ENCODE measurements around the gene KCTD15.

The KCTD15 gene

GRCh38 chr19:33759356-33759755 lies 37.3 kb upstream of the KCTD15 start:
- no peak for DNase-seq (ENCODE audit: low spot score)
- no peak for TF ChIP-seq CTCF (IDR thresholded peaks at IDR 0.05; ENCODE audit: extremely low read depth, missing control alignments)

DNA sequence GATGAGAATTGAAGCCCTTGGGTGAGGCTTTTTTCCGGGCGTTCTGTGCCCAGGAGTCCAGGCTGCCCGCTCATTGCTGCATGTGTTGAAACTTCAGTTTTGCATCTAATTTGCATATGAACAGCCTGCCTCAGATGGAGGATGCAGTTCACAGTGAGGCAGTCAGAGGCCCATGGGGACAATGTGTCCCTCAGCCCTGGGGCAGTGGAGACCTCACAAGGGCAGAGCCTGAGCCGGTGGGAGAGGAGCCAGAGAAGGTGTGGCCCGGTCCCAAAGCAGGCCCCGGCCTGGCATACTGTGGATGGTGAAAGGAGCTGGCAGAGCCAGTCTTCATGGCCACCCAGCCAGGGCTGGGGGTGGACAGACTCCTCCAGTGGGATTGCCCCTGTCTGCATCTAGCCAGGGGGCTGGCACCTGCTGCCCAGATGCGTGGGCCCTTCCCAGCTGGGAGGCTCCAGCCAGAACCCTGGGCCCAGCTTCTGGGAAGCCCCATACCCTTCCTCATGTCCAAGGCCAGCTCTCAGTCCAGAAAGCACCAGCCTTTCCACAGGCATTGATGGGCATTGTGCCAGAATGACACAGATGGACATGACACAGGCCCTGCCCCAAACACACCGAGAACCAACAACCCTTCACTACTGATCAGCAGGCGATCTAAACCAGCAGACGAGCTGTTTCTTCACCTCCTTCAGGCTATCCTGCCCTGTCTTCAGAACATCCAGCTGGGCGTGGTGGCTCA lies 32.9 kb upstream of the KCTD15 start:
- TF ChIP-seq CTCF (IDR thresholded peaks at IDR 0.05; ENCODE audit: extremely low read depth, missing control alignments), result no peak

GRCh38 chr19:33766623-33767022 lies 30.0 kb upstream of the KCTD15 start:
- TF ChIP-seq CTCF (IDR thresholded peaks at IDR 0.05; ENCODE audit: extremely low read depth, missing control alignments), result no peak

More for the DNA sequence above, 32.9 kb upstream of the KCTD15 start:
- no peak for DNase-seq (ENCODE audit: low spot score)

DNA sequence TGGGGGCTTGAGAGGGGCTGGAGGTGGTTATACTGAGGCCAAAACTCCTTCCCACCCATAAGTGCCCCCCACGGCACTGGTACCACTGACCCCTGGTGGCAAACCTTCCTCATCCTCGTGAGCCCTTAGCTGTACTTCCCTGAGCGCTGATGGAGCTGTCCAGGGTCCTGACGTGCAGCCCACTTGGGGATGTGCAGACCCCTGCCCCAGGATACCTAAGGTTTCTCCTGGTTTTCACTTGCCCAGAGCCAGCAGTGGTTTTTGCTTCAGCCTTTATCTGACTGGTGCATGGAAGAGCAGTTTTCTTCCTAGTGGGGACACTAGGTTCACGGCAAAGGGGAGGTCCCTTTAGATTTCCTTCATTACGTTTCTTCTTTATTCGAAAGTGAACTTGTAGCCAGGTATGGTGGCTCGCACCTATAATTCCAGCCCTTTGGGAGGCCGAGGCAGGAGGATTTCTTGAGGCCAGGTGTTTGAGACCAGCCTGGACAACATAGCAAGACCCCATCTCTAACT lies 28.7 kb upstream of the KCTD15 start:
- no peak for TF ChIP-seq CTCF (IDR thresholded peaks at IDR 0.05; ENCODE audit: extremely low read depth, missing control alignments)
- no peak for DNase-seq (ENCODE audit: low spot score)

More at GRCh38 chr19:33766623-33767022, 30.0 kb upstream of the KCTD15 start:
- no peak for DNase-seq (ENCODE audit: low spot score)

GRCh38 chr19:33769208-33769607 lies 27.5 kb upstream of the KCTD15 start:
- no peak for DNase-seq (ENCODE audit: low spot score)
- no peak for TF ChIP-seq CTCF (IDR thresholded peaks at IDR 0.05; ENCODE audit: extremely low read depth, missing control alignments)

DNA sequence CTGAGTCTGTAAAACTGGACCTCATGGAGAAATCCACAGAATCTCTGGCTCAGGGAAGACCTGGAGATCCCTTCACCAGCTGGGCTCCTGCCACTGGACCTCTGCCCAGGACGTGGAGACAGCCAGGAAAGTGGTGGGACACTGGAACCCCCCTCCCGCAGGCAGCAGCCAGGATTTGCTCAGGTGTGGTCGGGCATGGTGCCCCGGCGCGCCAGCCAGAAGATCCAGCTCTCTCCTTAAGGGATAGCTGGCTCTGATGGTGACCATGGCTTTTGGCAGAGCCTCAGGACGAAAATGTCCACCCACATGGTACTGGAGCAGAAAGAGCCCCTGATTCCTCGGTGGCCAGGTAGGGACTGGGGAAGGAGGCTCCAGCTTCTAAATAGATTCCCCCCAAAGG lies 26.6 kb upstream of the KCTD15 start:
- no peak for DNase-seq (ENCODE audit: low spot score)
- TF ChIP-seq CTCF (IDR thresholded peaks at IDR 0.05; ENCODE audit: extremely low read depth, missing control alignments), result no peak

GRCh38 chr19:33771384-33772101 lies 25.1 kb upstream of the KCTD15 start:
- DNase-seq (ENCODE audit: low spot score), result peak; percentile 86
- peak; percentile 78 for TF ChIP-seq CTCF (IDR thresholded peaks at IDR 0.05; ENCODE audit: extremely low read depth, missing control alignments)
